IMR-90 (cell line): Measurements from ENCODE around the gene NEUROD6.

ENCODE experiments used
- CEBPB ChIP-seq: IDR thresholded peaks from 2 replicates; pipeline ENCODE4 v1.6.1; 2012; ENCODE audit warnings: low read depth, low read length, improper control_type of control experiment
- MAZ ChIP-seq: IDR thresholded peaks from 2 replicates; pipeline ENCODE4 v1.6.1; 2012; ENCODE audit warnings: low read depth, mild to moderate bottlenecking, low read length, improper control_type of control experiment, moderate library complexity, borderline replicate concordance
- MXI1 ChIP-seq: IDR thresholded peaks from 2 replicates; pipeline ENCODE4 v1.6.1; 2012; ENCODE audit warnings: low read depth, mild to moderate bottlenecking, low read length, moderate library complexity, borderline replicate concordance
- NFE2L2 ChIP-seq: fragments of 150-350 bp; IDR thresholded peaks from 2 replicates; pipeline ENCODE4 v1.6.1; 2016; ENCODE audit warnings: low read depth, mild to moderate bottlenecking, low read length
- POLR2A ChIP-seq: IDR thresholded peaks from 2 replicates; pipeline ENCODE4 v1.6.1; 2012; ENCODE audit warnings: mild to moderate bottlenecking, low read depth, low read length
- RAD21 ChIP-seq: IDR thresholded peaks from 2 replicates; pipeline ENCODE4 v1.6.1; 2012; ENCODE audit warnings: low read length, improper control_type of control experiment
- RCOR1 ChIP-seq: IDR thresholded peaks from 2 replicates; pipeline ENCODE4 v1.6.1; 2012; ENCODE audit warnings: mild to moderate bottlenecking, low read length, improper control_type of control experiment; ENCODE audit not compliant: insufficient replicate concordance
- RFX5 ChIP-seq: IDR thresholded peaks from 2 replicates; pipeline ENCODE4 v1.8.0; 2012; ENCODE audit warnings: low read depth, mild to moderate bottlenecking, low read length, moderate library complexity
- TF ChIP-seq, protein P1 (sequence below): conservative IDR thresholded peaks from 2 replicates; pipeline ENCODE4 v1.5.1; 2012; ENCODE audit warnings: mild to moderate bottlenecking, low read depth, low read length, improper control_type of control experiment
- TF ChIP-seq, protein P2 (sequence below): fragments of 150-350 bp; IDR thresholded peaks from 2 replicates; pipeline ENCODE4 v1.6.1; 2016; ENCODE audit warnings: low read depth, mild to moderate bottlenecking, low read length, moderate library complexity, borderline replicate concordance

DNA sequence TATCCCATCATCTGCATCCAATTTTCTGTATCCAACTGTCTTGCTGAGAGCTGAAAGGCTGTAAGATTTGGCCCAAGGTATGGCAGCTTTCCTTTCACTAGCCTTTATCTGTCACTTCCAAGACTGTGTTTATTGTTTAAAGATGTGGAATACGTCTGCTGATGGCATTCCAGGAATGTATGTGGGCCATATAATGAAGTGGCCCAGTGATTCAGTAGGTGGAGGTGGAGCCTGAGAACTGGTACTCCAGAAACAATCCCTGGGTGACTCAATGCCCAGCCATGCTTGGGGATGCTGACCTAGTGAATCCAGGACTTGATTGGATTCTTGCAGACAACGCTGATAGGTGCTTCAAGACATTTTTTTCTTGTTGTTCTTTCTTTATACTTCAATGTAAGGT, 13.5 kb downstream of the NEUROD6 start:
- TF ChIP-seq, protein P1, sequence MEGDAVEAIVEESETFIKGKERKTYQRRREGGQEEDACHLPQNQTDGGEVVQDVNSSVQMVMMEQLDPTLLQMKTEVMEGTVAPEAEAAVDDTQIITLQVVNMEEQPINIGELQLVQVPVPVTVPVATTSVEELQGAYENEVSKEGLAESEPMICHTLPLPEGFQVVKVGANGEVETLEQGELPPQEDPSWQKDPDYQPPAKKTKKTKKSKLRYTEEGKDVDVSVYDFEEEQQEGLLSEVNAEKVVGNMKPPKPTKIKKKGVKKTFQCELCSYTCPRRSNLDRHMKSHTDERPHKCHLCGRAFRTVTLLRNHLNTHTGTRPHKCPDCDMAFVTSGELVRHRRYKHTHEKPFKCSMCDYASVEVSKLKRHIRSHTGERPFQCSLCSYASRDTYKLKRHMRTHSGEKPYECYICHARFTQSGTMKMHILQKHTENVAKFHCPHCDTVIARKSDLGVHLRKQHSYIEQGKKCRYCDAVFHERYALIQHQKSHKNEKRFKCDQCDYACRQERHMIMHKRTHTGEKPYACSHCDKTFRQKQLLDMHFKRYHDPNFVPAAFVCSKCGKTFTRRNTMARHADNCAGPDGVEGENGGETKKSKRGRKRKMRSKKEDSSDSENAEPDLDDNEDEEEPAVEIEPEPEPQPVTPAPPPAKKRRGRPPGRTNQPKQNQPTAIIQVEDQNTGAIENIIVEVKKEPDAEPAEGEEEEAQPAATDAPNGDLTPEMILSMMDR = no peak
- TF ChIP-seq MAZ (no peak), POLR2A (no peak), RFX5 (no peak), RCOR1 (no peak), MXI1 (no peak), NFE2L2 (no peak), RAD21 (no peak), CEBPB (no peak)
- TF ChIP-seq, protein P2, sequence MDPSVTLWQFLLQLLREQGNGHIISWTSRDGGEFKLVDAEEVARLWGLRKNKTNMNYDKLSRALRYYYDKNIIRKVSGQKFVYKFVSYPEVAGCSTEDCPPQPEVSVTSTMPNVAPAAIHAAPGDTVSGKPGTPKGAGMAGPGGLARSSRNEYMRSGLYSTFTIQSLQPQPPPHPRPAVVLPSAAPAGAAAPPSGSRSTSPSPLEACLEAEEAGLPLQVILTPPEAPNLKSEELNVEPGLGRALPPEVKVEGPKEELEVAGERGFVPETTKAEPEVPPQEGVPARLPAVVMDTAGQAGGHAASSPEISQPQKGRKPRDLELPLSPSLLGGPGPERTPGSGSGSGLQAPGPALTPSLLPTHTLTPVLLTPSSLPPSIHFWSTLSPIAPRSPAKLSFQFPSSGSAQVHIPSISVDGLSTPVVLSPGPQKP = no peak
